ENCODE results near the gene RBFOX2.

The RBFOX2 gene

GRCh38 chr22:35894464-35894878, 134.2 kb downstream of the RBFOX2 start:
- no peak for DNase-seq

GRCh38 chr22:35893698-35894097, 134.9 kb downstream of the RBFOX2 start:
- no peak for DNase-seq

- no peak for DNase-seq
Measured at GRCh38 chr22:35892192-35892591, 136.4 kb downstream of the RBFOX2 start.

GRCh38 chr22:35891442-35891841, 137.2 kb downstream of the RBFOX2 start:
- DNase-seq = no peak

GRCh38 chr22:35889071-35889470, 139.6 kb downstream of the RBFOX2 start:
- no peak for DNase-seq

GRCh38 chr22:35888181-35888870, 140.3 kb downstream of the RBFOX2 start:
- DNase-seq = no peak

GRCh38 chr22:35887296-35887875, 141.2 kb downstream of the RBFOX2 start:
- DNase-seq = no peak

- no peak for DNase-seq
Measured at GRCh38 chr22:35886309-35886708, 142.3 kb downstream of the RBFOX2 start.

GRCh38 chr22:35884529-35884928, 144.1 kb downstream of the RBFOX2 start:
- no peak for DNase-seq

- DNase-seq = no peak
Measured at GRCh38 chr22:35883031-35883620, 145.5 kb downstream of the RBFOX2 start.

- no peak for DNase-seq
Measured at GRCh38 chr22:35882211-35883030, 146.2 kb downstream of the RBFOX2 start.

GRCh38 chr22:35879351-35879750, 149.3 kb downstream of the RBFOX2 start:
- no peak for DNase-seq

GRCh38 chr22:35873426-35873825, 155.2 kb downstream of the RBFOX2 start:
- no peak for DNase-seq

GRCh38 chr22:35872451-35872850, 156.2 kb downstream of the RBFOX2 start:
- DNase-seq = no peak

- DNase-seq = no peak
Measured at GRCh38 chr22:35870517-35871293, 157.9 kb downstream of the RBFOX2 start.

- DNase-seq = no peak
Measured at GRCh38 chr22:35868938-35869337, 159.7 kb downstream of the RBFOX2 start.

GRCh38 chr22:35866651-35867050, 162.0 kb downstream of the RBFOX2 start:
- DNase-seq = no peak

- DNase-seq = no peak
Measured at GRCh38 chr22:35864545-35865165, 164.0 kb downstream of the RBFOX2 start.

GRCh38 chr22:35863432-35863831, 165.2 kb downstream of the RBFOX2 start:
- no peak for DNase-seq

GRCh38 chr22:35862697-35863096, 165.9 kb downstream of the RBFOX2 start:
- DNase-seq = no peak

- DNase-seq = no peak
Measured at GRCh38 chr22:35861451-35861850, 167.2 kb downstream of the RBFOX2 start.

GRCh38 chr22:35860837-35861236, 167.8 kb downstream of the RBFOX2 start:
- DNase-seq = no peak
